Kidney epithelial cell (primary cell): Measurements from ENCODE around the gene FAM83C. TPM values are rescaled to one million over a fixed set of nuclear protein-coding genes. Genes with fewer than 3 reads are reported as not detected.

Source experiments
- DNase-seq: peaks from one replicate; pipeline ENCODE4 v3.0.0-alpha.2; 2010; ENCODE audit warnings: low read depth
- H3K27me3 ChIP-seq: 2 replicates; pipeline ENCODE4 v1.6.0; 2011; ENCODE audit warnings: low read length; ENCODE audit not compliant: control insufficient read depth, insufficient read depth
- H3K36me3 ChIP-seq: 2 replicates; pipeline ENCODE4 v1.5.1; 2011; ENCODE audit warnings: low read length; ENCODE audit not compliant: control insufficient read depth, insufficient read depth
- H3K4me3 ChIP-seq: 2 replicates; pipeline ENCODE4 v1.5.1; 2011; ENCODE audit warnings: low read depth, mild to moderate bottlenecking, control low read depth, low read length
- total RNA-seq: library from RNA; depleted of rRNA; stranded (reverse); fragments of >200 nt; gene quantifications from 2 replicates; pipeline ENCODE4 v1.2.3, GENCODE V29; 2015
- TF ChIP-seq, protein P1 (sequence below): IDR thresholded peaks from 2 replicates; pipeline ENCODE4 v1.5.1; 2011; ENCODE audit warnings: mild to moderate bottlenecking, moderate library complexity, low read length, control low read depth, inconsistent platforms; ENCODE audit not compliant: insufficient read depth, poor library complexity, severe bottlenecking

Gene FAM83C
- total RNA-seq, 1 donor from 2014 or later = not detected

DNA sequence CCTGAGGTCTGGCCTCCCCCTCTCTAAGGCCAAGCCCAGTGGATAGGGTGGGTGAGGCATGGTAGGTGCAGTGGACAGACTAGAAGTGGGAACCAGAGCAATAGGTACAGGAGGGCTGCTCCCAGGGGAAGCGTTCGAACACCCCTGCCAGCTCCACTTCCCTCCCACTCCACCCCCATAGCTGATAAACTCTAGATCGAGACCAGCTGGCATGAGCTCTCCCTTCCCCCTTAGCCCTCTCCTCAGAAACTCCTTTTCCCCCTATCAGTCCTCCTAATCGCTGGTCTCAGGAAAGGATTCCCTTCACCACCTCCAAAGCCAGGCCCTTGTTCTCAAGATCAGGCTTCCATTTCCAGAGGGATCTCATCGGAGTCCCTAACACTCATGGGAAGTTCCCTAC, 6.0 kb upstream of the FAM83C start:
- Histone ChIP-seq H3K36me3 (peaks cover 1% of the 10 kb centered on the region), H3K4me3 (no peak overlapping the region), H3K27me3 (no peaks in the 10 kb centered on the region)
- DNase-seq = no peak
- TF ChIP-seq, protein P1, sequence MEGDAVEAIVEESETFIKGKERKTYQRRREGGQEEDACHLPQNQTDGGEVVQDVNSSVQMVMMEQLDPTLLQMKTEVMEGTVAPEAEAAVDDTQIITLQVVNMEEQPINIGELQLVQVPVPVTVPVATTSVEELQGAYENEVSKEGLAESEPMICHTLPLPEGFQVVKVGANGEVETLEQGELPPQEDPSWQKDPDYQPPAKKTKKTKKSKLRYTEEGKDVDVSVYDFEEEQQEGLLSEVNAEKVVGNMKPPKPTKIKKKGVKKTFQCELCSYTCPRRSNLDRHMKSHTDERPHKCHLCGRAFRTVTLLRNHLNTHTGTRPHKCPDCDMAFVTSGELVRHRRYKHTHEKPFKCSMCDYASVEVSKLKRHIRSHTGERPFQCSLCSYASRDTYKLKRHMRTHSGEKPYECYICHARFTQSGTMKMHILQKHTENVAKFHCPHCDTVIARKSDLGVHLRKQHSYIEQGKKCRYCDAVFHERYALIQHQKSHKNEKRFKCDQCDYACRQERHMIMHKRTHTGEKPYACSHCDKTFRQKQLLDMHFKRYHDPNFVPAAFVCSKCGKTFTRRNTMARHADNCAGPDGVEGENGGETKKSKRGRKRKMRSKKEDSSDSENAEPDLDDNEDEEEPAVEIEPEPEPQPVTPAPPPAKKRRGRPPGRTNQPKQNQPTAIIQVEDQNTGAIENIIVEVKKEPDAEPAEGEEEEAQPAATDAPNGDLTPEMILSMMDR = no peak

DNA sequence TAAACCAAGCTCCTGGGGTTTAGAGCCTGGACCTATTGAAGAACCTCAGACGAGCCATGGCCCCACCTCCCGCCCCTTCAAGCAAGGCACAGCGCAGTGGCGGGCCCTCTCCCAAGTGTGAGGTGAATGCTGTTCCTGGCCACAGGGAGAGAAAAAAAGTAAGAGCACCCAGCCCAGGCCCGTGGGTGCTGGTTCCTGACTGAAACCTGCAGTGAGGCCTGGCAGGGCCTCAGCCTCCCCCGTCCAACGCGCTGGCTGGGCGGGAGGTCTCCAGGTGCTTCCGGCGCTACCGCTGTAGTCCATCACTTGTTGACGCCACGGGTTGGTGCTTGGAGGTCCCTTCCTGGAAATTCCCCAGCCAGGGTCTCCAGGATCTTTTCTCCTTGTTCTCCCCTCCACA, 5.5 kb upstream of the FAM83C start:
- no peaks in the 10 kb centered on the region for H3K27me3 ChIP-seq
- H3K36me3 ChIP-seq = peaks cover 1% of the 10 kb centered on the region
- TF ChIP-seq, protein P1 = no peak
- no peak overlapping the region for H3K4me3 ChIP-seq
- DNase-seq = no peak

DNA sequence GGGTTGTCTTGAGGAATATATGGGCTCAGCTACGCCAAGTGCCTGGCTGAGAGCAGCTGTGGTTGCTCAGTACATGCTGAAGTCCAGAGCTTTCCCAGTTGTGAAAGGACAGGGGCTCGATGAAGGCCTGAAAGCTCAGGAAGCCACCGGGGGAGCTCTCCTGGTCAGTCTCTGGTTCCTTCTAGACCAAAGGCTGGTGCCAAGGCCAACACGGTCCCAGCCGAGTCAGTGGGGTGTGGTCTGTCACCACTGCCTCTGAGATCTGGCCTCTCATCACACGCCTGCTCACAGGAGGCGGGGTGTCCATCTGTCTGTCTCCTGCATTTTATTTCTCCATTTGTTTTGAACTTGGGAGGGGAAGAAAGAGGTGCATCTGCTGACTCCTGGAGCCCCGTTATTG, 4.9 kb upstream of the FAM83C start:
- DNase-seq = no peak
- Histone ChIP-seq H3K27me3 (no peaks in the 10 kb centered on the region), H3K36me3 (peaks cover under 1% of the 10 kb centered on the region), H3K4me3 (no peak overlapping the region)
- TF ChIP-seq, protein P1 = no peak

DNA sequence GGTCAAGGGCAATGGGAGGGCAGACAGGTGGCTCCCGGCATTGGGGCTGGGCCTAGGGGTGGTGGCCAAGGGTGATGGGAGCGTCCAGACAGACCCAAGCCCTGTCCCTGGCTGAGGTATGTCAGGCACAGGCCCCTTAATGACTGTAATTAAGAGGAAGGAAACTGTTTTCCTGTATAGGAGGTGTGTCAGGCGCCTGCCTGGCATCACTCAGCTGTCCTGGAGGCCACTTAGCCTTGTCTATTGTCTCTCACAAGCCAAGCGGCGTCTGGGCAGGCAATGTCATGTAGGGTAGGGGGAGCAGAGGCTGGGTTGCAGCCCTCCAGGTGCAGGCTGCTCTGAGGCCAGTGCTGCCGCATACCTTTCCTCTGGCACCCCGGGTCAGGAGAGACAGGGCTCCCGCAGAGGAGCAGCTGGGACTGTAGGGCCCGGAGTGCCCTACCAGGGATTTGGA, 3.9 kb upstream of the FAM83C start:
- H3K36me3 ChIP-seq = no peaks in the 10 kb centered on the region

DNA sequence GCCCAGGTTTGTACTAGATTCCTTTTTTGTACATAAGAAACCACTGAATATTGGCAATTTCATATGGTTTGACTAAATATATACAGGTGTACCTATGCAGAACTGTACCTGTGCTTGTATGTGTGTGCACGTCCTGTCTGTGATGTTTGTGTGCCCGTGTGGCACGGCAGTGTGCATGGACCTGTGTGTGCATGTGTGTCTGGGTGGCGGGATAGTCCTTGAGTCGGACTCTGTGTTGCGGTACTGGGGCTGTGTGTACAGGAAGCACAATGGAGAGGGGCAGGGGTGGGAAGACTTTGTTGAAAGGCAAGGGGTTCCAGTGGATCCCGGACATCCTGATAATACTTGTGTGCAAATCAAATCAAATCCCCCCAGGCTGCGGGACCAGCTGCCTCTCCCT, 3.4 kb upstream of the FAM83C start:
- Histone ChIP-seq H3K27me3 (no peaks in the 10 kb centered on the region), H3K36me3 (no peaks in the 10 kb centered on the region), H3K4me3 (no peak overlapping the region)
- DNase-seq = no peak
- TF ChIP-seq, protein P1 = no peak

More for the DNA sequence above, 3.9 kb upstream of the FAM83C start:
- no peak overlapping the region for H3K4me3 ChIP-seq
- DNase-seq = no peak
- TF ChIP-seq, protein P1 = no peak
- no peaks in the 10 kb centered on the region for H3K27me3 ChIP-seq

DNA sequence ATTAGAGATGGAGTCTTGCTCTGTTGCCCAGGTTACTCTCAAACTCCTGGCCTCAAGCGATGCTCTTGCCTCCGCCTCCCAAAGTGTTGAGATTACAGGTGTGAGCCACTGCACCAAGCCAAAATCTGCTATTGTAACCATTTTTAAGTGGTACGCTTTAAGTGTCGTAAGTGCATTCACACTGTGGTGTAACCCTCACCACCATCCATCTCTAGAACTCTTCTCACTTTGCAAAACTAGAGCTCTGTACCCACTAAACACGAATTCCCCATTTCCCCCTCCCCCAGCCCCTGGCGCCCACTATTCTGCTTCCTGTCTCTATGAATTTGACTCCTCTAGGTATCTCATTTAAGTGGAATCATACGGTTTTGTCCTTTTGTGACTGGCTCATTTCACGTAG, 2.8 kb upstream of the FAM83C start:
- Histone ChIP-seq H3K36me3 (no peaks in the 10 kb centered on the region), H3K4me3 (no peak overlapping the region), H3K27me3 (no peaks in the 10 kb centered on the region)
- TF ChIP-seq, protein P1 = no peak
- no peak for DNase-seq
